WI38 (cell line): ENCODE data around the gene VAMP7.

ENCODE experiments used
- H3K4me3 ChIP-seq: 2 replicates; pipeline ENCODE4 v1.5.1; 2011; ENCODE audit warnings: low read depth, mild to moderate bottlenecking, control low read depth, low read length
- CTCF ChIP-seq: IDR thresholded peaks from 2 replicates; pipeline ENCODE4 v1.5.1; 2012; ENCODE audit warnings: low read depth, mild to moderate bottlenecking, control low read depth, low read length

VAMP7 gene

GRCh38 chrX:155886409-155886808, 5.3 kb downstream of the VAMP7 start:
- TF ChIP-seq CTCF, result no peak
- H3K4me3 ChIP-seq, result no peak overlapping the region

- no peak for TF ChIP-seq CTCF
- H3K4me3 ChIP-seq, result no peak overlapping the region
Measured at GRCh38 chrX:155888139-155888538, 7.0 kb downstream of the VAMP7 start.

- no peak overlapping the region for H3K4me3 ChIP-seq
- TF ChIP-seq CTCF, result no peak
Measured at GRCh38 chrX:155889328-155889727, 8.2 kb downstream of the VAMP7 start.

- no peak overlapping the region for H3K4me3 ChIP-seq
- TF ChIP-seq CTCF, result no peak
Measured at GRCh38 chrX:155891446-155892210, 10.5 kb downstream of the VAMP7 start.

- no peak overlapping the region for H3K4me3 ChIP-seq
- TF ChIP-seq CTCF, result no peak
Measured at GRCh38 chrX:155893521-155893920, 12.4 kb downstream of the VAMP7 start.

- TF ChIP-seq CTCF, result no peak
- H3K4me3 ChIP-seq, result no peak overlapping the region
Measured at GRCh38 chrX:155896512-155896911, 15.4 kb downstream of the VAMP7 start.

- no peak for TF ChIP-seq CTCF
- H3K4me3 ChIP-seq, result no peak overlapping the region
Measured at GRCh38 chrX:155899366-155899765, 18.2 kb downstream of the VAMP7 start.
